ENCODE data around the gene ATG2B.

ATG2B gene

DNA sequence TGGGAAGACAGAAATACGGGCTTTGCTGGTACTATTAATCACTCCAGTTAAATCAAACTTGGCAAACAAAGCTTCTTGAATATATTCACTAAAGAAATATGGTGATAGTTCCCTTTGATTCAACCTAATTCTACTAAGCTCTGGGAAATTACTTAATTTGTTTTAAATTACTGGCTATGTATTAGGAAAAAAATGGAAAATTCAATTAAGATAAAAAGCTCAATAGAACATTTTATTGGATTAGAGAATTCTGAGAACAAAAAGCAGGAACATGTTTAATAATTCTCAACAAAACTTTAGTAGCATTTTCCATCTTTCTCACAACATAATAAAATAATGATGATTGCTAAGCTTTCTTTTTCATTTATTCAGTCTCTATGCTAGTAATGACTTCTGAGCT lies 76.9 kb downstream of the ATG2B start (continued):
- TF ChIP-seq, protein P1, sequence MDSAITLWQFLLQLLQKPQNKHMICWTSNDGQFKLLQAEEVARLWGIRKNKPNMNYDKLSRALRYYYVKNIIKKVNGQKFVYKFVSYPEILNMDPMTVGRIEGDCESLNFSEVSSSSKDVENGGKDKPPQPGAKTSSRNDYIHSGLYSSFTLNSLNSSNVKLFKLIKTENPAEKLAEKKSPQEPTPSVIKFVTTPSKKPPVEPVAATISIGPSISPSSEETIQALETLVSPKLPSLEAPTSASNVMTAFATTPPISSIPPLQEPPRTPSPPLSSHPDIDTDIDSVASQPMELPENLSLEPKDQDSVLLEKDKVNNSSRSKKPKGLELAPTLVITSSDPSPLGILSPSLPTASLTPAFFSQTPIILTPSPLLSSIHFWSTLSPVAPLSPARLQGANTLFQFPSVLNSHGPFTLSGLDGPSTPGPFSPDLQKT (IDR thresholded peaks at IDR 0.05; ENCODE audit: borderline replicate concordance, low read depth, low read length): no peak
- TF ChIP-seq ZNF248 (tag by site-specific recombination; IDR thresholded peaks at IDR 0.05): no peak
- no peak for TF ChIP-seq SCRT2 (tag by site-specific recombination; IDR thresholded peaks at IDR 0.05)
- TF ChIP-seq ZNF621 (tag by site-specific recombination; IDR thresholded peaks at IDR 0.05): no peak
- TF ChIP-seq, protein P2, sequence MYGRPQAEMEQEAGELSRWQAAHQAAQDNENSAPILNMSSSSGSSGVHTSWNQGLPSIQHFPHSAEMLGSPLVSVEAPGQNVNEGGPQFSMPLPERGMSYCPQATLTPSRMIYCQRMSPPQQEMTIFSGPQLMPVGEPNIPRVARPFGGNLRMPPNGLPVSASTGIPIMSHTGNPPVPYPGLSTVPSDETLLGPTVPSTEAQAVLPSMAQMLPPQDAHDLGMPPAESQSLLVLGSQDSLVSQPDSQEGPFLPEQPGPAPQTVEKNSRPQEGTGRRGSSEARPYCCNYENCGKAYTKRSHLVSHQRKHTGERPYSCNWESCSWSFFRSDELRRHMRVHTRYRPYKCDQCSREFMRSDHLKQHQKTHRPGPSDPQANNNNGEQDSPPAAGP (tag by site-specific recombination; IDR thresholded peaks at IDR 0.05): no peak
- TF ChIP-seq, protein P3, sequence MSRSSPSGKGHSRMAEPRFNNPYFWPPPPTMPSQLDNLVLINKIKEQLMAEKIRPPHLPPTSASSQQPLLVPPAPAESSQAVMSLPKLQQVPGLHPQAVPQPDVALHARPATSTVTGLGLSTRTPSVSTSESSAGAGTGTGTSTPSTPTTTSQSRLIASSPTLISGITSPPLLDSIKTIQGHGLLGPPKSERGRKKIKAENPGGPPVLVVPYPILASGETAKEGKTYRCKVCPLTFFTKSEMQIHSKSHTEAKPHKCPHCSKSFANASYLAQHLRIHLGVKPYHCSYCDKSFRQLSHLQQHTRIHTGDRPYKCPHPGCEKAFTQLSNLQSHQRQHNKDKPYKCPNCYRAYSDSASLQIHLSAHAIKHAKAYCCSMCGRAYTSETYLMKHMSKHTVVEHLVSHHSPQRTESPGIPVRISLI (tag by site-specific recombination; IDR thresholded peaks at IDR 0.05): no peak
- TF ChIP-seq ZNF202 (tag by site-specific recombination; IDR thresholded peaks at IDR 0.05; ENCODE audit: borderline replicate concordance): no peak
- no peak for TF ChIP-seq ZNF660 (tag by site-specific recombination; IDR thresholded peaks at IDR 0.05)
- TF ChIP-seq REPIN1 (tag by site-specific recombination; IDR thresholded peaks at IDR 0.05; ENCODE audit: low read depth): no peak
- TF ChIP-seq, protein P4, sequence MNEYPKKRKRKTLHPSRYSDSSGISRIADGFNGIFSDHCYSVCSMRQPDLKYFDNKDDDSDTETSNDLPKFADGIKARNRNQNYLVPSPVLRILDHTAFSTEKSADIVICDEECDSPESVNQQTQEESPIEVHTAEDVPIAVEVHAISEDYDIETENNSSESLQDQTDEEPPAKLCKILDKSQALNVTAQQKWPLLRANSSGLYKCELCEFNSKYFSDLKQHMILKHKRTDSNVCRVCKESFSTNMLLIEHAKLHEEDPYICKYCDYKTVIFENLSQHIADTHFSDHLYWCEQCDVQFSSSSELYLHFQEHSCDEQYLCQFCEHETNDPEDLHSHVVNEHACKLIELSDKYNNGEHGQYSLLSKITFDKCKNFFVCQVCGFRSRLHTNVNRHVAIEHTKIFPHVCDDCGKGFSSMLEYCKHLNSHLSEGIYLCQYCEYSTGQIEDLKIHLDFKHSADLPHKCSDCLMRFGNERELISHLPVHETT (tag by site-specific recombination; IDR thresholded peaks at IDR 0.05): no peak
- TF ChIP-seq, protein P5, sequence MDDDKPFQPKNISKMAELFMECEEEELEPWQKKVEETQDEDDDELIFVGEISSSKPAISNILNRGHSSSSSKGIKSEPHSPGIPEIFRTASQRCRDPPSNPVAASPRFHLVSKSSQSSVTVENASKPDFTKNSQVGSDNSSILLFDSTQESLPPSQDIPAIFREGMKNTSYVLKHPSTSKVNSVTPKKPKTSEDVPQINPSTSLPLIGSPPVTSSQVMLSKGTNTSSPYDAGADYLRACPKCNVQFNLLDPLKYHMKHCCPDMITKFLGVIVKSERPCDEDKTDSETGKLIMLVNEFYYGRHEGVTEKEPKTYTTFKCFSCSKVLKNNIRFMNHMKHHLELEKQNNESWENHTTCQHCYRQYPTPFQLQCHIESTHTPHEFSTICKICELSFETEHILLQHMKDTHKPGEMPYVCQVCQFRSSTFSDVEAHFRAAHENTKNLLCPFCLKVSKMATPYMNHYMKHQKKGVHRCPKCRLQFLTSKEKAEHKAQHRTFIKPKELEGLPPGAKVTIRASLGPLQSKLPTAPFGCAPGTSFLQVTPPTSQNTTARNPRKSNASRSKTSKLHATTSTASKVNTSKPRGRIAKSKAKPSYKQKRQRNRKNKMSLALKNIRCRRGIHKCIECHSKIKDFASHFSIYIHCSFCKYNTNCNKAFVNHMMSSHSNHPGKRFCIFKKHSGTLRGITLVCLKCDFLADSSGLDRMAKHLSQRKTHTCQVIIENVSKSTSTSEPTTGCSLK (tag by site-specific recombination; IDR thresholded peaks at IDR 0.05): no peak
- TF ChIP-seq SP3 (tag by site-specific recombination; IDR thresholded peaks at IDR 0.05): no peak
- TF ChIP-seq ZNF791 (tag by site-specific recombination; IDR thresholded peaks at IDR 0.05): no peak
- TF ChIP-seq ZFP41 (tag by site-specific recombination; IDR thresholded peaks at IDR 0.05; ENCODE audit: borderline replicate concordance): no peak
- TF ChIP-seq ZBTB7A (tag by site-specific recombination; IDR thresholded peaks at IDR 0.05; ENCODE audit: low read depth): no peak
- no peak for TF ChIP-seq ZNF2 (tag by site-specific recombination; IDR thresholded peaks at IDR 0.05)

DNA sequence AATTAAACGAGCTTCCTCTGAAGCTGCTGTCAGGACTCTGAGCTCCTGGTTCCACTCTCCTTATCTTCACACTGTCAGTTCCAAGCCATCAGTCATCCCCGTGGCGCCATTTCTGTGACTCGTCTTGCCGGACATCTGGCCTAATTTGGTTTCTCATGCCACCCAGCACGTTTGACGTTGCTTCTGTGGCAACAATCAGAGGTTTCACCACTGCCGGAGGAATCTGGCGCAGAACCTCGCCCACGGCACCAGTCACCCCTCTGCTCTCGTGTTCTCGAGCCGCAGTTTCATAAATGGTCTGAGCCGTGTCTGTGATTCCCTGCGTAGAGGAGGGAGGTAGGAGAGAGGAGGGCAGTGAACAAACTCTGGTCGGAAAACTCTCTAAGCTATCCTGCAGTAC lies 77.5 kb downstream of the ATG2B start:
- Histone ChIP-seq H3K36me3 (ENCODE audit: control insufficient read depth in 2 of 2, insufficient read depth in 1 of 2, low read length in 2 of 2) (peaks cover 9 to 63% of the 10 kb centered on the region in 2 experiments), H3K27ac (ENCODE audit: extremely low read depth, low read depth, low read length) (no peak overlapping the region), H3K9me3 (ENCODE audit: control insufficient read depth, insufficient read depth, low read depth, low read length) (no peaks in the 10 kb centered on the region), H3K4me3 (ENCODE audit: low read depth, low read length) (no peak overlapping the region), H3K4me1 (ENCODE audit: control insufficient read depth, insufficient read depth, low read length) (no peaks in the 10 kb centered on the region)
- CTCF ChIA-PET: interaction anchor here (0.6 to 2.0 kb wide), 3 partner anchors 10 to 694 kb away, joined by 3 to 12 read pairs (median 3); no protein-coding TSS in a partner anchor
- POLR2A ChIA-PET: no interaction called here
- no peak for TF ChIP-seq ZNF366 (tag by site-specific recombination; conservative IDR thresholded peaks at IDR 0.05)
- TF ChIP-seq, protein P6, sequence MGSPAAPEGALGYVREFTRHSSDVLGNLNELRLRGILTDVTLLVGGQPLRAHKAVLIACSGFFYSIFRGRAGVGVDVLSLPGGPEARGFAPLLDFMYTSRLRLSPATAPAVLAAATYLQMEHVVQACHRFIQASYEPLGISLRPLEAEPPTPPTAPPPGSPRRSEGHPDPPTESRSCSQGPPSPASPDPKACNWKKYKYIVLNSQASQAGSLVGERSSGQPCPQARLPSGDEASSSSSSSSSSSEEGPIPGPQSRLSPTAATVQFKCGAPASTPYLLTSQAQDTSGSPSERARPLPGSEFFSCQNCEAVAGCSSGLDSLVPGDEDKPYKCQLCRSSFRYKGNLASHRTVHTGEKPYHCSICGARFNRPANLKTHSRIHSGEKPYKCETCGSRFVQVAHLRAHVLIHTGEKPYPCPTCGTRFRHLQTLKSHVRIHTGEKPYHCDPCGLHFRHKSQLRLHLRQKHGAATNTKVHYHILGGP (tag by site-specific recombination; IDR thresholded peaks at IDR 0.05): no peak
- no peak for TF ChIP-seq ZNF768 (tag by site-specific recombination; IDR thresholded peaks at IDR 0.05)
- TF ChIP-seq ZNF19 (tag by site-specific recombination; IDR thresholded peaks at IDR 0.05; ENCODE audit: low read depth): no peak
- no peak for TF ChIP-seq ZNF558 (tag by site-specific recombination; IDR thresholded peaks at IDR 0.05)
- TF ChIP-seq ZNF548 (tag by site-specific recombination; IDR thresholded peaks at IDR 0.05): no peak
- TF ChIP-seq ZNF214 (tag by site-specific recombination; IDR thresholded peaks at IDR 0.05; ENCODE audit: borderline replicate concordance): no peak
- no peak for TF ChIP-seq ZFP3 (tag by site-specific recombination; IDR thresholded peaks at IDR 0.05; ENCODE audit: low read depth)
- no peak for TF ChIP-seq GLI4 (tag by site-specific recombination; IDR thresholded peaks at IDR 0.05)
- TF ChIP-seq KLF7 (tag by site-specific recombination; IDR thresholded peaks at IDR 0.05; ENCODE audit: borderline replicate concordance): no peak
- no peak for TF ChIP-seq ZFP37 (tag by site-specific recombination; IDR thresholded peaks at IDR 0.05)
- TF ChIP-seq ZNF404 (tag by site-specific recombination; IDR thresholded peaks at IDR 0.05): no peak
- TF ChIP-seq ZNF792 (tag by site-specific recombination; IDR thresholded peaks at IDR 0.05): no peak
- no peak for TF ChIP-seq ZFP41 (tag by site-specific recombination; IDR thresholded peaks at IDR 0.05; ENCODE audit: borderline replicate concordance)
- no peak for TF ChIP-seq SALL2 (tag by site-specific recombination; IDR thresholded peaks at IDR 0.05; ENCODE audit: borderline replicate concordance)
- TF ChIP-seq ZNF175 (tag by site-specific recombination; IDR thresholded peaks at IDR 0.05): no peak
- TF ChIP-seq SCRT2 (tag by site-specific recombination; IDR thresholded peaks at IDR 0.05): no peak

All from HEK293 (cell line).